Mammary epithelial cell (primary cell): ENCODE measurements around the gene FAU.

Source experiments
- CTCF ChIP-seq, 2 donors: IDR thresholded peaks in 1 of 2; conservative IDR thresholded peaks in 1 of 2; 2 replicates each; pipeline ENCODE4 v1.5.1; 2011 to 2012; ENCODE audit warnings: inconsistent platforms in 2 of 2, low read length in 2 of 2, mild to moderate bottlenecking in 2 of 2, control low read depth in 1 of 2, low read depth in 1 of 2; ENCODE audit not compliant: insufficient read depth in 1 of 2; ENCODE audit errors: extremely low read depth in 1 of 2
- EZH2 ChIP-seq: IDR thresholded peaks from 2 replicates; pipeline ENCODE4 v1.6.1; 2012; ENCODE audit warnings: low read length, inconsistent platforms, borderline replicate concordance

- TF ChIP-seq EZH2: no peak
- TF ChIP-seq CTCF (conservative IDR thresholded peaks at IDR 0.05 in 1 of 2, IDR thresholded peaks at IDR 0.05 in 1 of 2; ENCODE audit: extremely low read depth in 1 of 2, insufficient read depth in 1 of 2, low read depth in 1 of 2, low read length in 2 of 2): no peak
Measured at GRCh38 chr11:65125197-65126056, 3.5 kb upstream of the FAU start.
